Natural killer cell treated with Interleukin-12 subunit alpha and Interleukin-12 subunit beta and Interleukin-15 and Interleukin-18, amount 100 ng/mL, for 72 hours (primary cell): ENCODE results near the gene ZNF555. TPM values are rescaled to one million over a fixed set of nuclear protein-coding genes. Genes with fewer than 3 reads are reported as not detected.
"Not testable (repeated sequence)": the region's sequence is repeated elsewhere in the genome, so short reads cannot be mapped to it uniquely, and the experiment has no call there.

ENCODE experiments used
- ATAC-seq, 2 donors: fragments of 150-1000 bp; cut with Tn5 transposase in 1 of 2; sonication (Bioruptor Pico), chemical (Tn5 transposase) in 1 of 2; 2 replicates each; pipeline ENCODE4 v1.10.0; 2021
- DNase-seq: peaks from one replicate; pipeline ENCODE4 v3.0.0; 2022; ENCODE audit warnings: low spot score
- H3K27ac Mint-ChIP-seq, 2 donors: 1 replicate in 1 of 2; 2 replicates in 1 of 2; pipeline ENCODE4 v1.8.0; 2022; ENCODE audit warnings: mixed read lengths in 2 of 2, mild to moderate bottlenecking in 1 of 2, moderate library complexity in 1 of 2
- H3K27me3 Mint-ChIP-seq, 2 donors: 1 replicate in 1 of 2; 2 replicates in 1 of 2; pipeline ENCODE4 v1.8.0; 2022; ENCODE audit warnings: mixed read lengths in 2 of 2
- H3K36me3 Mint-ChIP-seq: one replicate; pipeline ENCODE4 v1.8.0; 2022; ENCODE audit warnings: mixed read lengths
- H3K4me1 Mint-ChIP-seq, 2 donors: 1 replicate in 1 of 2; 2 replicates in 1 of 2; pipeline ENCODE4 v1.8.0; 2022; ENCODE audit warnings: low read depth in 2 of 2, mixed read lengths in 2 of 2, mild to moderate bottlenecking in 1 of 2
- H3K4me3 Mint-ChIP-seq: one replicate; pipeline ENCODE4 v1.8.0; 2022; ENCODE audit warnings: mixed read lengths
- H3K9me3 Mint-ChIP-seq: 2 replicates; pipeline ENCODE4 v1.8.0; 2022; ENCODE audit warnings: mixed read lengths
- total RNA-seq, 2 donors: library from RNA; stranded (reverse); gene quantifications; one replicate each; pipeline ENCODE4 v1.2.3, GENCODE V29; 2022

The ZNF555 gene
- total RNA-seq, 2 donors from 2014 or later: 2.6 to 3.0 TPM

- Mint-ChIP-seq H3K27ac (no peak overlapping the region), H3K4me3 (no peak overlapping the region)
- no peak for ATAC-seq
Measured at GRCh38 chr19:2887391-2887914, 46.2 kb downstream of the ZNF555 start.

GRCh38 chr19:2888731-2889224 lies 47.5 kb downstream of the ZNF555 start:
- H3K4me1 Mint-ChIP-seq: peaks cover 5 to 7% of the 10 kb centered on the region in 2 donors
- peaks cover 0 to under 1% of the 10 kb centered on the region in 2 donors for H3K27me3 Mint-ChIP-seq
- H3K36me3 Mint-ChIP-seq: no peaks in the 10 kb centered on the region
- no peak overlapping the region for H3K27ac Mint-ChIP-seq
- no peaks in the 10 kb centered on the region for H3K9me3 Mint-ChIP-seq
- peak; percentile 78 for DNase-seq
- ATAC-seq: peak; percentile 78 to 92
- peak overlapping the region; percentile 36 for H3K4me3 Mint-ChIP-seq

More at GRCh38 chr19:2887391-2887914, 46.2 kb downstream of the ZNF555 start:
- H3K9me3 Mint-ChIP-seq: no peaks in the 10 kb centered on the region
- DNase-seq: no peak
- no peaks in the 10 kb centered on the region for H3K36me3 Mint-ChIP-seq
- peaks cover 5 to 7% of the 10 kb centered on the region in 2 donors for H3K4me1 Mint-ChIP-seq
- H3K27me3 Mint-ChIP-seq: peaks cover 0 to 2% of the 10 kb centered on the region in 2 donors

GRCh38 chr19:2890531-2890930 lies 49.3 kb downstream of the ZNF555 start:
- H3K9me3 Mint-ChIP-seq: not testable (repeated sequence)

GRCh38 chr19:2896694-2897093 lies 55.4 kb downstream of the ZNF555 start:
- Mint-ChIP-seq H3K9me3 (no peaks in the 10 kb centered on the region), H3K4me3 (no peak overlapping the region), H3K36me3 (no peaks in the 10 kb centered on the region)

More at GRCh38 chr19:2890531-2890930, 49.3 kb downstream of the ZNF555 start:
- H3K36me3 Mint-ChIP-seq, H3K27me3 Mint-ChIP-seq, ATAC-seq, H3K27ac Mint-ChIP-seq, H3K4me1 Mint-ChIP-seq, H3K4me3 Mint-ChIP-seq, DNase-seq: not testable (repeated sequence)

GRCh38 chr19:2900296-2901252 lies 59.3 kb downstream of the ZNF555 start, which contains the start of gene ZNF57:
Gene ZNF57 (plus strand): TSS chr19:2900928. CDS start chr19:2901046, 118 bp downstream.
- DNase-seq: peak; percentile 100
- ATAC-seq: peak; percentile 99
- Mint-ChIP-seq H3K27me3 (no peaks in the 10 kb centered on the region), H3K36me3 (no peaks in the 10 kb centered on the region), H3K4me1 (peaks cover 13% of the 10 kb centered on the region in 2 donors), H3K9me3 (no peaks in the 10 kb centered on the region), H3K4me3 (peak within 1 kb of the TSS; percentile 96), H3K27ac (peak within 1 kb of the TSS; percentile 77 to 92)

More at GRCh38 chr19:2896694-2897093, 55.4 kb downstream of the ZNF555 start:
- no peaks in the 10 kb centered on the region for H3K27me3 Mint-ChIP-seq
- DNase-seq (no peak), ATAC-seq (no peak)
- no peak overlapping the region for H3K27ac Mint-ChIP-seq
- peaks cover 7 to 10% of the 10 kb centered on the region in 2 donors for H3K4me1 Mint-ChIP-seq

- Mint-ChIP-seq H3K27ac (no peak overlapping the region), H3K27me3 (no peaks in the 10 kb centered on the region), H3K4me3 (peak overlapping the region; percentile 96), H3K36me3 (no peaks in the 10 kb centered on the region), H3K4me1 (peaks cover 13 to 17% of the 10 kb centered on the region in 2 donors), H3K9me3 (no peaks in the 10 kb centered on the region)
- no peak for DNase-seq
- no peak for ATAC-seq
Measured at GRCh38 chr19:2902590-2903218, 61.4 kb downstream of the ZNF555 start.

- not testable (repeated sequence) for H3K9me3 Mint-ChIP-seq, ATAC-seq, H3K27me3 Mint-ChIP-seq, DNase-seq, H3K4me3 Mint-ChIP-seq, H3K27ac Mint-ChIP-seq, H3K36me3 Mint-ChIP-seq
- peaks cover 13 to 17% of the 10 kb centered on the region in 2 donors for H3K4me1 Mint-ChIP-seq
Measured at GRCh38 chr19:2903326-2903725, 62.1 kb downstream of the ZNF555 start.

GRCh38 chr19:2905918-2906519 lies 64.7 kb downstream of the ZNF555 start:
- H3K36me3 Mint-ChIP-seq: peaks cover 11% of the 10 kb centered on the region
- peaks cover 14 to 16% of the 10 kb centered on the region in 2 donors for H3K4me1 Mint-ChIP-seq
- DNase-seq (no peak), ATAC-seq (no peak)
- H3K4me3 Mint-ChIP-seq: no peak overlapping the region
- H3K27ac Mint-ChIP-seq: no peak overlapping the region
- no peaks in the 10 kb centered on the region for H3K27me3 Mint-ChIP-seq
- no peaks in the 10 kb centered on the region for H3K9me3 Mint-ChIP-seq

GRCh38 chr19:2906631-2907195 lies 65.4 kb downstream of the ZNF555 start:
- Mint-ChIP-seq H3K27ac (no peak overlapping the region), H3K27me3 (no peaks in the 10 kb centered on the region), H3K4me3 (no peak overlapping the region), H3K4me1 (peaks cover 9 to 15% of the 10 kb centered on the region in 2 donors), H3K36me3 (peaks cover 12% of the 10 kb centered on the region), H3K9me3 (no peaks in the 10 kb centered on the region)
- ATAC-seq: no peak
- DNase-seq: no peak

Other genes with a start within 250 kb of the ZNF555 start
- gene GNG7, start 138.8 kb upstream of the ZNF555 start, total RNA-seq: under 1 TPM; 0.26 to 0.59 TPM
- not detected for gene DIRAS1, start 120.1 kb upstream of the ZNF555 start, total RNA-seq
- 10 to 100 TPM; 30.5 to 91.6 TPM for gene SLC39A3, start 101.5 kb upstream of the ZNF555 start, total RNA-seq
- 100 to 1,000 TPM in 1 of 2 donors, 10 to 100 TPM in 1; 61.1 to 107 TPM for gene SGTA, start 58.2 kb upstream of the ZNF555 start, total RNA-seq
- gene THOP1, start 56.0 kb upstream of the ZNF555 start, total RNA-seq: 100 to 1,000 TPM; 105 to 224 TPM
- 1 to 10 TPM in 1 of 2 donors, under 1 TPM in 1; 0.89 to 2.9 TPM for gene ZNF554, start 21.6 kb upstream of the ZNF555 start, total RNA-seq
- not detected for gene ZNF556, start 25.9 kb downstream of the ZNF555 start, total RNA-seq
- gene ZNF57, start 59.5 kb downstream of the ZNF555 start, total RNA-seq: 1 to 10 TPM; 4.1 to 4.8 TPM
- gene ZNF77, start 103.5 kb downstream of the ZNF555 start, total RNA-seq: 10 to 100 TPM in 1 of 2 donors, 1 to 10 TPM in 1; 5.3 to 10.4 TPM
- gene TLE6, start 136.1 kb downstream of the ZNF555 start, total RNA-seq: 1 to 10 TPM in 1 of 2 donors, under 1 TPM in 1; 0.45 to 1.8 TPM
- 1 to 10 TPM; 1.3 to 3.2 TPM for gene TLE2, start 187.8 kb downstream of the ZNF555 start, total RNA-seq
- 100 to 1,000 TPM; 242 to 309 TPM for gene TLE5, start 221.0 kb downstream of the ZNF555 start, total RNA-seq